ENCODE data around the gene UPF2.
"Not testable (repeated sequence)": the region's sequence is repeated elsewhere in the genome, so short reads cannot be mapped to it uniquely, and the experiment has no call there.

The UPF2 gene

GRCh38 chr10:11901833-11902475 lies 140.7 kb downstream of the UPF2 start:
- no peak for DNase-seq (ENCODE audit: low read depth)

- no peak for DNase-seq (ENCODE audit: low read depth)
Observed at GRCh38 chr10:11901454-11901832, 141.2 kb downstream of the UPF2 start.

GRCh38 chr10:11901036-11901301 lies 141.6 kb downstream of the UPF2 start:
- DNase-seq (ENCODE audit: low read depth), result no peak

- no peak for DNase-seq (ENCODE audit: low read depth)
Observed at GRCh38 chr10:11899067-11899876, 143.3 kb downstream of the UPF2 start.

GRCh38 chr10:11898372-11899066 lies 144.1 kb downstream of the UPF2 start:
- no peak for DNase-seq (ENCODE audit: low read depth)

- no peak for DNase-seq (ENCODE audit: low read depth)
Observed at GRCh38 chr10:11898033-11898371, 144.6 kb downstream of the UPF2 start.

- DNase-seq (ENCODE audit: low read depth), result no peak
Observed at GRCh38 chr10:11896549-11897200, 145.9 kb downstream of the UPF2 start.

- no peak for DNase-seq (ENCODE audit: low read depth)
Observed at GRCh38 chr10:11895598-11895997, 147.0 kb downstream of the UPF2 start.

GRCh38 chr10:11895108-11895466 lies 147.5 kb downstream of the UPF2 start:
- DNase-seq (ENCODE audit: low read depth), result no peak

GRCh38 chr10:11894381-11895107 lies 148.1 kb downstream of the UPF2 start:
- DNase-seq (ENCODE audit: low read depth), result no peak

- no peak for DNase-seq (ENCODE audit: low read depth)
Observed at GRCh38 chr10:11893749-11894278, 148.8 kb downstream of the UPF2 start.

- no peak for DNase-seq (ENCODE audit: low read depth)
Observed at GRCh38 chr10:11891776-11892486, 150.7 kb downstream of the UPF2 start.

- not testable (repeated sequence) for DNase-seq (ENCODE audit: low read depth)
Observed at GRCh38 chr10:11889263-11889662, 153.3 kb downstream of the UPF2 start.

GRCh38 chr10:11887381-11888227 lies 155.0 kb downstream of the UPF2 start:
- DNase-seq (ENCODE audit: low read depth), result no peak

- no peak for DNase-seq (ENCODE audit: low read depth)
Observed at GRCh38 chr10:11886851-11887250, 155.8 kb downstream of the UPF2 start.

- no peak for DNase-seq (ENCODE audit: low read depth)
Observed at GRCh38 chr10:11886138-11886474, 156.5 kb downstream of the UPF2 start.

- no peak for DNase-seq (ENCODE audit: low read depth)
Observed at GRCh38 chr10:11885437-11886137, 157.0 kb downstream of the UPF2 start.

GRCh38 chr10:11884706-11885423 lies 157.7 kb downstream of the UPF2 start:
- no peak for DNase-seq (ENCODE audit: low read depth)

GRCh38 chr10:11882646-11883375 lies 159.8 kb downstream of the UPF2 start:
- no peak for DNase-seq (ENCODE audit: low read depth)
